ENCODE results near the gene MXD4.
"Not testable (repeated sequence)": the region's sequence is repeated elsewhere in the genome, so short reads cannot be mapped to it uniquely, and the experiment has no call there.

MXD4 gene

DNA sequence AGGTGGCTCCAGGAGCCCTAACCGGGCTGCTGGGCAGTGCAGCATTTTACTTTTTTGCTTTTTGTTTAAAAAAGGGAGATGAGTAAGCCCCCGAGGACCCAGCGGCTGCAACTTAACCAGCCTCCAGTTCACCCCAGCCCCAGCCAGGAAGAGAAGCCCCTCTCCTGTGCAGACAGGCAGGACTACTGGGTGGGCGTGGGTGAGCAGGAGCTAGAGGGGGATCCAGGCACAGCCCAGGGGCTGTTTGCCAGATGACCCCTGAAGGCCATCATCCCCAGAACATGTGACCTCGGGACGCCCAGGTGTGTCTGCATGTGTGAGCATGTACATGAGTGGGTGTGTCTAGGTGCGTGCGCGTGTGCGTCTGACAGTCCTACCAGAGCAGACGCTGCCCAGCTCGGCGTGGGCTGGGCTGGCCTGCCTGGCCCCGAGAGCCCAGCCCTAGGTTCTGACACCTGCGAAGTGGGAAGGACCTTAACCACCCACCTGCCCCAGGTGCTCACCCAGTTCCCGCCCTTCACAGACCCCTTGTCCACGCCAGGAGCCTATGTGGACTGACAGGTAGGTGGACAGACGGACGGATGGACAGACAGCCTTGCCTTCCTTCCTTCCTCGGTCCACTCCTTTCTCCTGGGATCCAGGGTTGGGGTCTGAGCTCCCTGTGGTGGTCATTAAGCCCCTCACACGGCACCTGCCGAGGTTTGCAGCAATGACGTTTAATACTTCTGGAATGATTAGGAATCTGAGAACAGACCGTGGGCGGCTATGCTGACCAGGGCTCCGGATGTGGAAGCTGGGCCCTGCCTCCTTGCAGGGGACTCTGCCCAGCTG lies 12.2 kb downstream of the MXD4 start:
- DNase-seq = no peak

DNA sequence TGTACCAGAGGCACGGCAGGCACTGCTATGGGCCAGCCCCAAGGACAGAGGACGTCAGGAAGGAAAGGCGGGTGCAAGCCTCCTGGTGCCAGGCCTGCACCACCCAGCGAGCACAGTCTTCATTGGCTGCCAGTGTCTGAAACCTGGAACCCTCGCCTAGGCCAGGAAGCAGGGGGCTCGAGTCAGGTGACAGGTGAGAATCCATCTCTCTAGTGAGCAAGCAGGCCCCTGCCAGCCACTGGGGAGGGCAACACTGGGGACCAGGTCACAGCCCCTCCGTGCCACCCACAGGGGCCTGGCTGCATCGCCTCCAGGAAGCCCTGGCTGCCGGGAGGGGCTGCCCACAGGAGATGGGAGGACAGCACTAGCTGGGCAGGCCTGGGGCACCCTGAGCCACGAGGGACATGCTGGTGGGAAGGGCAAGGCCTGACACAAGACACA lies 13.1 kb downstream of the MXD4 start:
- no peak for DNase-seq

DNA sequence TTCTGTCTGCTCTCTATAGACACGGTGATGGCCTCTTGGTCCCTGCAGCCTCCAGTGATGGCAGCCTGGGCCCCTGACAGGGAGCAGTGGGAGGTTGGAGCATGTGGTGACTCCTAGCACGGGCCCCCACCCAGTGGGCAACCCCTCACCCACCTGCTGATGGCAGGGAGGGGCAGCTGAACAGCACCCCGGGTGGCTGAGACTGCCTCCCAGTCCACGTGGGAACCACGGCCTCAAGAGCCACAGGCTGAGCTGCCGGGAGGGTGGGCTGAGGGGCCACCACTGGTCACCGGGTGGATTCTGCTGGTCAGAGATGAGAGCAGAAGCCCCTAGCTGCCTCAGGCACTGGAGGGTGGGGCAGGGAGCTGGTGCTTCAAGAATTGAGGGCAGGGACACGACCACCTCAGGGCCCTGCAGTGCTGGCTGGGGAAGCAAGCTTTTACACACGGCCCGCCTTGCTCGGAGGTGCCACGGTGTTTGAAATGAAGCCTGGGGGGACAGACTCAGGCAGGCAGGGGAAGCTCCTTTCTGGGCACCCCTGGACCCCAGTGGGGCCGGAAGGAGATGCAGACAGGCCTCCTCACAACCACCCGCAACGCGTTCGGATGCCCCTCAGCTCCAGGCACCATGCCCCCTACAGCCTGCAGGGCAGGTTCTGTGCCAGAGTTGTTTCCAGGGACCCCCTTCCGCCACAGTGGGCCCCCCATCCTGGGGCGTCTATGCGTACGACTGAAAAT lies 13.7 kb downstream of the MXD4 start:
- no peak for DNase-seq

DNA sequence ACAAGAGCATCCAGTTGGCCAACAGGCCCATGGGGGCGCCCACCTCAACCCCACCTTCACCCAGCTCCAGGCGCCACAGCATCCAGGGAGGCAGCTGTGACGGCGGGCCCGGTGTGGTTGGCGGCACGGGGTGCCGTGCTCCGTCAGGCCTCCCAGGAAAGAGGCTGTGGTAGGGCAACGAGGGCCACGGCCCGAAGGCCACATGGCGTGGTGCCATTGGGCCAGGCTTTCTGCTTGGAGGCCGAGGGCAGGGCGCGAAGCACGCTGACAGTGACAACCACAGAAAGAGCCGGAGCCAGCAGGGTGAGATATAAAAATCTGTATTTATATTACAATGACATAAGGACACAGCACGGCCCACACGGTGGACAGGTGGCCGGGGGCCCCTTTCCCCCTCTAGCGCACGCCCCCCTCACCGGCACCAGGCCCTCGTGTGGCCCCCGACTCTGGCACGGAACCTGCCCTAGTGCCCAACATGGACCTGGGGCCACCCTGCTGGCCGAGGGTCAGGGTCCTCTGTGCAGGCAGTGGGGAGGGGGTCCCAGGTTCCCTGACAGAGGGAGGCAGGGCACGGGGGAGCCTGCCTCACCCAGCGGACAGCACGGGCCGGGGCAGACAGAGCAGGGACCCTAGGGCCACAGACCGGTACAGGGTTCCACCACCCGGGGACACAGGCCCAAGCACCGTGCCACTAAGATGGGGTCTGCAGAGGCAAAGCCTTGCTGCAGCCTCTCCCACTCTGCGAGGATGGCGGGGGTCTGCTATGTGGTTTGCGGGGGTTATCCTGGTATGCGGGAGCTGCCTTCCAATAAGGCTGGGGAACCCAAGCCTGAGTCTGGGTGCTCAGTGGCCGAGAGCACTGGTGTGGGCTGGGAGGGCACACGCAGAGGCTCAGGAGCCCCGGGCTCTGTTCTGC lies 14.5 kb downstream of the MXD4 start:
- DNase-seq = no peak

DNA sequence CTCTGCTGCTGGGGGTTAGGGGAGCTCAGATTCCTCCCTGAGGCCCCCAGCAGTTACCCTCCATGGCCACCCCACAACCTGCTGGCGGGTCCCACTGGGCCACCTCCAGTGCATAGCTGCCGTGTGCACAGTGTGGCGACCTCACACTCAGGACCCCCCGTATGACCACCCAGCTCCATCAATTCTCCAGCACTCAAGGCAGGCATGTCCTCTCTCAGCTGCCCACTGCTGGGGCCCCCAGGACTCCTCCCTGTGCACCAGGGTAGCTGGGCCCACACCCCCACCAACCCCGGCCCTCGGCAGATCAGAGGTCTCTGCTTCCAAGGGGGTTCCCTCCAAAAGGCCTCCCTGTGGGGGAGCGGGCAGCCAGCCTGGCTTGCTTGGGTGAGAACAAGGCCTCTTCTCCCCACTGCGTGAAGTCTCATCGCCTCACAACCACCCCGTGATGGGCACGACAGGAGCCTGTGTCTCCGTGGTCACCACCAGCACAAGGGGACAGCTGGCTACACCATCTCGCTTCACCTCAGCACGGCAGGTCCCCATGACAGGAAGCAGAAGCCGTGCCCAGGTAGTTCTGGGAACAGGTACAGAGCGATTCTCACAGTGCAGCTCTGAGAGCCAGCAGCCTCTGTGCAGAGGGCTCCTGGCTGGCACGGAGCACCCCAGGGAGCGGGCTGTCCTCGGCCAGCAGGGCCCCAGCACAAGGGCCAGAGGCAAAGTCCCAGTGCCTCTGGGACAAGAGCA lies 15.4 kb downstream of the MXD4 start:
- no peak for DNase-seq

DNA sequence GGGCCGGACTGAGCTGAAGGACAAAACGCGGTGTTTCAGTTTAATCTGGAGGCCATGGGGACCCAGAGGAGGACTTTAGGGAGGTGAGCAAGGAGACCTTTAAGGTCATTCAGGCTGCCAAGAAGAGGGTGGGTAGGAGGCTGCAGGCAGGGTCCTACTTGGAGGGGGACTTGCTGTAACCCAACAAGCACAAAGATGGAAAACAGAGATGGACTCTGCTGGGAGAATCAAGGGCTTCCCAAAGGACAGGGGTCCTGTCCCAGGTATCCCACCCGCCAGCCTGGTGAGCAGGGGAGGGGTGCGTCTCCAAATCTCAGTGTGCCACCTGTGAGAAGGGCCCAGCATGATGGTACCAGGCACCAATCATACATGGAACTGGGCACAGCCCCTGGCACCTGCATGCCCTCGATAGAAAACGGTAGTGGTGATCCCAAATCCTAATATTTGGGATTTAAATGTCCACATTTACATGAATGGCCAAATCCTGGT lies 16.1 kb downstream of the MXD4 start:
- no peak for DNase-seq

DNA sequence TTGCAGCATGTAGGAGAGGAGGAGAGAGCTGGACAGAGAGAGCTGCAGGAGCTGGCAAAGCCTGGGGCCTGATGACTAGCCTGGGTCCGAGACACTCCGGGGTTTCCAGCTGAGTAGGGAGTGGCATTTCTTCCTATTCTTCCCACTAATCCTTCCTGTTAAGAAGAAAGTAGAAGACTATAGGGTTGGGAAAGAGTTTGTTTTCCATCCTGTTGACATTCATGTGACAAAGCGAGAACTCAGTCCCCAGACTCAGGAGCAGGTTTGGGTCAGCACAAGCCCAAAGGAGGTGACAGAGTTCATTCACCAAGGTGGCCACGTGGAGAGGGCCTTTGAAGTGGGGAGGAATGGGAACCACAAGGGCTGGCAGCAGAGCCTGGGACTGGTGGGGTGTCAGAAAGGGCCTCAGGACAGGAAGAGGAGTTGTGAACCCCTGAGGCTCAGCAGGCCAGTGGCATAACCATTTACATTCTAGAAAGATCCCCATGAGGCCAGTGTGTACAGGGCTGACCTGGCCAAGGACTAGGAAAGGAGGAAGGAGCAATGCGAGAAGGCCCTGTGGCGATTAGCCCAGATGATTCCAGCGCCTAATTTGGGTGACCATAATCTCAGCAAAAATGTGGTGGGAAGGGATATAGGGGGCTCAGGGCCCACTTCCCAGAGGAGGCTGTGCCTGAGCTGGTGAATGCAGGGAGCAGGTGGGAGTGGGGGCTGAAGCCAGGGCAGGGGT lies 16.7 kb downstream of the MXD4 start:
- DNase-seq = no peak

DNA sequence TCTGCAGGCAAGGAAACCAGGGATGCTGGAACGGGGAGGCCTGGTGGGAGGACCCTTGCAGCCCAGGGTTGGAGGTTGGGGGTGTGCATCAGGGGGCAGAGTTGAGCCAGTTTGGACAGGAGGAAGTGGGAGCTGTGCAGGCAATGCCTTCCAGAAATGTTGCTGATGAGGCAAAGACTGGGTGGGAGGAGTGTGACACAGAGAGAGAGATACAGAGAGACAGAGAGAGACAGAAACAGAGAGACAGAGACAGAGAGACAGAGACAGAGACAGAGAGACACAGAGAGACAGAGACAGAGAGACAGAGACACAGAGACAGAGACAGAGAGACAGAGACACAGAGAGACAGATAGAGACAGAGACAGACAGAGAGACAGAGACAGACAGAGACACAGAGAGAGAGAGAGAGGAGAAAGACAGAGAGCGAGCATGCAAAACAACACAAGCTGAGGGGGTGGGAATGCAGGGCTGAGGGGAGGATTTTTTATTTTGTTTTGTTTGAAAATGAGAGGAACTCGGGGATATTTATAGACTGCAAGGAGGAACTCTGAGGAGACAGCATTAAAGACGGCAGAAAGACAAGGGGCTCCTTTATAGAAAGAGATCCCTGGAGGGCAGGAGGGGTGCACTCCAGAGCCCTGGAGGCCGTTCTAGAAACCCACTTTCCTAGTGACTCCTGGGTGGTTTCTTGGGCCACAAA lies 18.1 kb downstream of the MXD4 start:
- DNase-seq = peak; percentile 5

DNA sequence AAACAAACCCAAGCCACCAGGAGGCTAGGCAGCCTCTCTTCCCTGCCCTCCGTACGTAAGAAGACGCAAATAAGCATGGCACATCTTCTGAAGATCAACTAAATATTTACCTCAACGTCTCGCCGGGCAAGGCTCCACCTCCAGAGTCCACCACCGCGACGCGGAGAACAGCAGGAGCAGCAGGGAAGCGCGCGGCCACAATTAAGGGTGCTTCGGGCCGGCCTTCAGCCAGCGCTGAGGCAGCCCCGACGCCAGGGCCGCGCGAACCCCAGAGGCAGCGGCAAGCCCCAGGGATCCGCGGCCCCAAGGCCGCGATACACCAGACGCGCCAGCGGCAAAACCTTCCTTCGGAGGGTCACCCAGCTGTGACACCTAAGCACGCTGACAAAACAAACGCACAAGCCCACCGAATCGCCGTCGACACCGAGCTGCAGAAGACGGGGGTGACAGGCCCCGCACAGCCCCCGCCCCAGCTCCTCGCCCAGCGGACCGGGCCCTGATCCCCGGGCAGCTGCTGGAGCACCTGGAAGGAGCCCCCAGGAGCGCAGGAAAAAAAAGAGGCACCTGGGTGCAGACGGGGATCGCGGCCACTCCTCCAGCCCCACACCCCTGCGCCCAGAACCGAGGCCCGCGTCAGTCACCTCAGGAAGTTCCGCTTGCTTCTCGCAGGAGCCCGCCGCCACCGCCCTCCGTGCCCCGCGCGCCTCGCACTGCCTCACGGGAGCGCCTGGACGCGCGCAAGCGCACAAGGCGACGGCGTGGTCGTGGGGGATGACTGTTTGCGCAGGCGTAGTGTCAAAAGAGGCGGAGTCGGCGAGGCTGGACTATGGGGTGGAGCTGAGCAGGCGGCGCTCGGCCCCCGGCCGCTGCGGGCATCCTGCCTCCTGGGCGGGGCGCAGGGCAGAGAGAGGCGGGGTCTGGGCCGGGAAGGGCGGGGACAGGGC lies 20.2 kb downstream of the MXD4 start, which contains the start of the genes HAUS3 and POLN:
HAUS3 (minus strand) TSS at position 712 of the 944 bp plus-strand sequence. CDS start 1,175 bp downstream, outside the sequence.
POLN (minus strand) TSS at position 712 of the 944 bp plus-strand sequence. CDS start 12,890 bp downstream, outside the sequence.
- DNase-seq = peak; percentile 85

DNA sequence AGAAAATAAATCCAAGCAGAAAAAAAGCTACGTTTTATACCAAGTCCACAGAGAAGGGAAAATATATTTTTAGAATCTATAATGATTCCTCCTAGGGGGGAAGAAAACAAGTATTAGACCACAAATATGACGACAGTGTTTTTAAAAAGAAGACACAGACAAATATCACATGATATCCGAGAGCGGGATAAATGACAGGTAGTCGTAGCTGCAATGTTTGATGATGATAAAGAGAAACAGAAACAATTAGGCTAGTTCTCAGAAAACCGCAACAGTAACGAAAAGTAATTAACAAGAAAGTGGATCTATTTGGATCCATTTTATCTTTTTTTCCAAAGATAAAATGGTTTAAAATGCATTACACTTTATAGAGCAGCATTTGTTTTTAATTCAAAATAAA lies 20.9 kb downstream of the MXD4 start:
- no peak for DNase-seq

DNA sequence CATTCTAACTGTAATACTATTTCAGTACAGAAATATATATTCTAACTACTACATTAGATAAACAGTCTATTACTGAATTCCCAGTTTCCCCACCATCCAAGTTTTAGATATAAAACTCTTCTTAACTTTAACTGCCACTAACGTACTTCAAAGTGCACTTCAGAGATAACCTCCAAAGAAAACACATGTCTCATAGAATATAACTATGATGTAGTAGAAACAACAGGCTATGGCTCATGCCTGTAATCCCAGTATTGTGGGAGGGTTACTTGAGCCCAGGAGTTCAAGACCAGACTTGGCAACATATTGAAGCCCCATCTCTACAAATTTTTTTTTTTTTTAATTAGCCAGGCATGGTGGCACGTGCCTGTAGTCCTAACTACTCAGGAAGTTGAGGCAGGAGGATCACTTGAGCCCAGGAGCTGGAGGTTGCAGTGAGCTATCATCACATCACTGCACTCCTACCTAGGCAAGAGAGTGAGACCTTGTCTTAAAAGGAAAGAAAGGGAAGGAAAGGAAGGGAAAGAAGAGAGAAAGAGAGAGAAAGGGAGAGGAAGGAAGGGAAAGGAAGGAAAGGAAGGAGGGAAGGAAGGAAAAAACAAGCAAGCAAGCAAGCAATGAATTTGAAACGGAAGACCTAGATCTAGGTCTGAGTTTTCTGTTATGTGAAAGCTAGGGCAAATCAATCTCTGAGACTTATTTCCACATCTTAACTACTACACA lies 24.8 kb downstream of the MXD4 start:
- DNase-seq = no peak

DNA sequence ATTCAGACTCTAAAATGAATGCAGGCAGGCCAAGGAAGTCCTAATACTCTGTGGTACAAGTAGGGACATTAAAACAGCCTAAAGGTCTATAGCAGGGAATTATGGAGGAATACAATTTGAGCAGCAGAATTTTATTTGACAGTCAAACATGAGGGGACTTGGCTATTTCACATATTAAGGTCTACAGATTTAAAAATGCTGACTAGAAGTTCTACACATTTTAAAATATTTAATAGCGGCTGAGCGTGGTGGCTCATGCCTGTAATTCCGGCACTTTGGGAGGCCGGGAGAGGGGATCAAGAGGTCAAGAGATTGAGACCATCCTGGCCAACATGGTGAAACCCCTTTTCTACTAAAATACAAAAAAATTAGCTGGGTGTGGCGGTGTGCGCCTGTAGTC lies 30.8 kb downstream of the MXD4 start:
- no peak for DNase-seq

DNA sequence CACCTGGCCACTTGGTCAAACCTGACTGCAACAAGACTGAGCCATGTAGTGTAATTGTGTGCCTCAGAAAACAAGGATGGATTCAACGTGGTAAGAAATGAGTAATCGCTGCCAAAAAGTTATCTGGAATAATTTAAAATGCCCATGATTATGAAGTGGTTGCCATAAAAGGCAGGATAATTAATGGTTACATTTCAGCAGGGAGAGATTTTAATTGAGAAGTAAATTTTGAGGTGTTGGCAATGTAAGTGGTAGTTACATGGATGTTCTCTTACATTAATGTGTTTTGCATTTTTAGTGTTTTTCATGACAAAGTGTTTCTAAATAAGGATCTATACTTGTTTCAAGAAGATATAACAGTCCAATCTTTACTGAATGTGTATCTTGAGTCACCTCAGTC lies 35.6 kb downstream of the MXD4 start:
- no peak for DNase-seq

DNA sequence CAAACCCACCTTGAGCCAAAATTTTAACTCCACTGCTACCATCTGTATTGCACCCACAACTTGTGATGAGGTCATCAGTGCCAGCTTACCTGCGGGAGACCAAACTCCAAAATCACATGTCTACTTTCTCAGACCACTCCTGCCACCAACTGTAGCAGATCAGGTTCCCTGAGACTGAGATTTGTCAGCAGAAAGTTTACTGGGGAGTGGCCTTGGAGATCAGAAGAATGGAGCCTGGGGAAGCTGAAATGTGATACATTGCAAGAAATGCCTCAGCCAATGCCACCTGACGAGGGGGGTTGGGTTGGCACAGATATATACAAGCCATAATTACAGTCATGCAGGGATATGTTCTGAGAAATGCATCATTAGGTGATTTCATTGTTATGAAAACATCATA lies 39.1 kb downstream of the MXD4 start:
- no peak for DNase-seq

DNA sequence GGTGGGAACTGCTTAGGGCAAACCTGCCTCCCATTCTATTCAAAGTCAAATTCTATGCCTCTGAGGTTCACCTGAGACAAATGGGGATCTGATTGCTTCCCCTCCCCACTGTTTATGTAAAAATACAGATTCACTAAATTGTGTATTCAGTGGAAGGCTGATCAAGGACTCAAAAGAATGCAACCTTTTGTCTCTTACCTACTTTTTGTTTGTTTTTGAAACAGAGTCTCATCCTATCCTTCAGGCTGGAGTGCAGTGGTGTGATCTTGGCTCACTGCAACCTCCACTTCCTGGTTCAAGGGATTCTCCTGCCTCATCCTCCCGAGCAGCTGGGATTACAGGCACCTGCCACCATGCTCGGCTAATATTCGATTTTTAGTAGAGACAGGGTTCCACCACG lies 40.5 kb downstream of the MXD4 start:
- DNase-seq = not testable (repeated sequence)

DNA sequence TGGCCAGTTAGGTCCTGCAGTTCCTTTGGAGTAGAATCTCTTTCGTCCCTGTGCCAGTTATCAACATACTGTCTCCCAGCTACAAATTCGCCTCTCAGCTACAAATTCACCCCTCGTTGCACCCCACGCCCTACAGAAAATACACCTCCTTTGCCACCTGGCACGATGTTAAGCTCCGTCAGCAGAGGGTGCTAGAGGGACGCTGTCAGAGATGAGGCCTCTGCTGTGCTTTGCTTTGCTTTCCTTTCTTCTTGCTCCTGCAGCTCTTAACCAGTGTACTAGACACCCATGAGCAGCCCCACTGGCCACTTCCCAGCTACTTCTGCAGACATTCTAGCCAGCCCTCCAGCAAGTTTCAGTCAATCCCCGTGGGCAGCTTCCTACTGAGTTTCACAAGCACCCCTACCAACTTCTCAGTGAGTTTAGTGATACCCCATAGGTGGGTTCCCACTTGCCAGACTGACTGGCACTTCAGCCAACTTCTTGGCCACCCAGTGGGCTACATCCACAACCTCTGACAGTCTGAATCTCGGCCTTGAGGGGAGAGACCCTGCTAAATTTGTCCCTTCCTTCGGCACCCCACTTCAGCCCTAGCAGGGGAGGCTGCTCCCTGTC lies 41.8 kb downstream of the MXD4 start:
- DNase-seq = peak; percentile 58

DNA sequence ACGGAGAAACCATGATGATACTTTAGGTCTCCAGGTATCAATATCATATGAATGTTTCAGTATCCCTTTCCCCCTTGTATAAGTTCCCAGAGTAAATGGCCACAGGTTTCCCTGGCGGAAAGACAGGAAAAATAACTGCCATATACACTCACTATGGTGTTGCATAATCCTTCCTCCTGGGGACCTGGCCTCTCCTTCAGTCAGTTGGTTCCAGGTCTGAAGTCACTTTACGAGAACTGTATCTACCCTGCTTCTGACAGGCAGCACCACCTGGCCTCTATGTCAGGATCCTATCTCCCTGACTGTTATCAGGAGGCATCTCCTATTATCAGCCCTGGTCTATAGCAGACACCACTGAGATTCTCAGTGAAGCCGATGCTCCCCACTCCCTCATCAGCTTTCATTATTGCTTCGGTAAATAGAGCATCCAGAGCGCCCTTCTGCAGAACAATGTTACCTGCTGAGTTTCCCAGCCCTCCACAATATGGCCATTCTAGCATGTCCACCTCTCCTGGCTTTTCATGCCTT lies 42.6 kb downstream of the MXD4 start:
- DNase-seq = no peak

DNA sequence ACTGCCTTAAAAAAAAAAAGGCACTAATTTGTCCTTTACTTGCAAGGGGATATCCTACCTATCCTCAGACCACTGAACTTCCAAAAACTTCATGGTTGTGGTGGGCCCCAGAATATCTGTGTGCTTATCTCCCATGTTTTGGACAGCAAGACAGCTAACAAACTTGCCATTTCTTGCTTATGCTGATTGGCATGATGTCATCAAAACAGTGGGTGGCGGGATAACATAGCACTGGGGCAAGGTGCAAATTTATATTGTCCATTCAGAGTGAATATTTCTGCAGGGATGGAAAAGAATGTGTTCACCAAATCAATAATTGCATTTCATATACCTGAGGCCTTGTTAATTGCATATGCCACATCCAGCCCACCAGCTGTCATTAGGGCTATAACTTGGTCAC lies 43.5 kb downstream of the MXD4 start:
- DNase-seq = no peak
